OCI-M2 (cell line): Measurements from ENCODE around the gene NADSYN1.

ENCODE experiments used
- DNase-seq: peaks from one replicate; lab custom pipeline; 2025; ENCODE audit not compliant: unreplicated experiment; lab: John Stamatoyannopoulos, UW

Gene NADSYN1

DNA sequence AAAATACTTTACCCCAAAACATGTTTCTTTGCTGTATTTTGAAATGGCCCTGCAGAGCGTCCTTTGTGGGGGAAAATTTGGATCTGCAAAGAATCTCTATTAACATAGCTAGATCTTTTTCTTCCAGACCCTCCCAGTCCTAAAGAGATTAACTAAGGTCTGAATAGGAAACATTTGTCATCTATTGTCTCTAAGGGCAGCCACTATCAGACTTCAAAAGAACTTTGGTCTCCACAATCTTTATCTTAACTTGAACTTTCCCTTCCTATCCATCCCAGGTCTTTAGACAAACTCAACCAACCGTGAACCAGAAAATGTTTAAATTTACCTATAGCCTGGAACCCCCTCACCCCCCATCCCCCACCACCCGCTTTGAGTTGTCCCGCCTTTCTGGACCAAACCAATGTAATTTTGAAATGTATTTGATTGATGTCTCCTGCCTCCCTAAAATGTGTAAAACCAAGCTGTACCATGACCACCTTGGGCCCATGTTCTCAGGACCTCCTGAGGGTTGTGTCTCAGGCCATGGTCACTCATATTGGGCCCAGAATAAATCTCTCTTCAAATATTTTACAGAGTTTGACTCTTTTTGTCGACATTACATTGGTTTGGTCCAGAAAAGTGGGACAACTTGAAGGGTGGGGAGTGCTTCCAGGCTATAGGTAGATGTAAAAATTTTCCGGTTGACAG, 91.7 kb downstream of the NADSYN1 start:
- DNase-seq, result no peak

DNA sequence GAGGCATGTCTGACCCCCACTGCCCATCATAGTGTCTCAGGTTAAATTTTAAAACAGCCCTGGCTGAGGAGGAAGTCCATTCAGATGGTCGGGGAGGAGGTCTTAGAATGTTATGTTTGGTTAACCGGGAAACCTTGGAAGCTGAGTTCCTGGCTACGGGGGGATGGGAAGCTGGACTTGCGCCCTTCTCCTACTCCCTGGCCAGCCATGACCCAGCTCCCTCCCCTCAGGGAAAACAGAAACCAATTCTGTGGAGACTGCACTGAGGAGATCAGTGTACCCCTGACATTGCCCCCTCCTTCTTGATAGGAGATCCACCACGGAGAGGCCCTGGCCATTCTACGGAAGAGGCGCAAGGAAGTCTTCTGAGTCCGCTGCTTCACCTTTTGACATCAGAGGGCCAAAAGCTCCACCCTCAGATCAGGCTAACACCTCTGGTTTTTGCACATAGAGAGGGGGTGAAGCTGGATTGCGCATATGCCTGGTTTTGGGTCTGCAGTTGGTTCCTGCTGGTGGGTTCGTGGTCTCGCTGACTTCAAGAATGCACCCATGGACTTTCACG, 92.5 kb downstream of the NADSYN1 start:
- DNase-seq, result no peak

DNA sequence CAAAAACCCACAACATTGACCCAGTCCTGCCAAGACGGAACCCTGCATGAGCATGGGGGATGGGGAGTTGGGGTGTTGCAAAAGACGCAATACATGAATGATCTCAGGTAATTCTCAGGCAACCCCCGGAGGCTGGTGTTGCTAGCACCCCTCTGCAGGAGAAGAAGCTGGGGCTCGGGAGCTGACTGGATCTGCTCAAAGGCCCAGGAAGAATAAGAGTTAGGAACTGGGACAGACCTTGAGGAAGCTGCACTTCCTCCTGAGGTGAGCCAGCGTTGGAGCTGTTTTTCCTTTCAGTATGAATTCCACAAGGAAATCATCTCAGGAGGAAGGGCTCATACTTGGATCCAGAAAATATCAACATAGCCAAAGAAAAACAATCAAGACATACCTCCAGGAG, 95.1 kb downstream of the NADSYN1 start, which contains the start of gene KRTAP5-9:
TSS of gene KRTAP5-9 (plus strand) at position 301 of the 400 bp plus-strand sequence. CDS start 238 bp downstream, outside the sequence.
- no peak for DNase-seq

DNA sequence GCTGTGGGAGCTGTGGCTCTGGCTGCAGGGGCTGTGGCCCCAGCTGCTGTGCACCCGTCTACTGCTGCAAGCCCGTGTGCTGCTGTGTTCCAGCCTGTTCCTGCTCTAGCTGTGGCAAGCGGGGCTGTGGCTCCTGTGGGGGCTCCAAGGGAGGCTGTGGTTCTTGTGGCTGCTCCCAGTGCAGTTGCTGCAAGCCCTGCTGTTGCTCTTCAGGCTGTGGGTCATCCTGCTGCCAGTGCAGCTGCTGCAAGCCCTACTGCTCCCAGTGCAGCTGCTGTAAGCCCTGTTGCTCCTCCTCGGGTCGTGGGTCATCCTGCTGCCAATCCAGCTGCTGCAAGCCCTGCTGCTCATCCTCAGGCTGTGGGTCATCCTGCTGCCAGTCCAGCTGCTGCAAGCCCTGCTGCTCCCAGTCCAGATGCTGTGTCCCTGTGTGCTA, 95.7 kb downstream of the NADSYN1 start:
- DNase-seq, result no peak
